GM12878 (cell line): Measurements from ENCODE around the gene TAPBP. TPM values are rescaled to one million over a fixed set of nuclear protein-coding genes. Genes with fewer than 3 reads are reported as not detected.

Experiments
- BRCA1 ChIP-seq: IDR thresholded peaks from 2 replicates; pipeline ENCODE4 v1.6.1; 2011; ENCODE audit warnings: low read depth, low read length, improper control_type of control experiment
- CHD4 ChIP-seq: fragments of 200-600 bp; sonication (generic); IDR thresholded peaks from 2 replicates; pipeline ENCODE4 v1.6.1; 2016; ENCODE audit warnings: mild to moderate bottlenecking
- CREB1 ChIP-seq: IDR thresholded peaks from 2 replicates; pipeline ENCODE4 v1.6.1; 2012; ENCODE audit warnings: low read depth, mild to moderate bottlenecking, inconsistent platforms
- DPF2 ChIP-seq: fragments of 450-650 bp; IDR thresholded peaks from 2 replicates; pipeline ENCODE4 v1.6.1; 2017; ENCODE audit warnings: mild to moderate bottlenecking
- EGR1 ChIP-seq, 2 experiments: IDR thresholded peaks; 1 replicate in 1 of 2; 2 replicates in 1 of 2; pipeline ENCODE4 v1.6.1; 2011 to 2012; ENCODE audit warnings: low read depth in 2 of 2, low read length in 2 of 2, borderline replicate concordance in 1 of 2, mild to moderate bottlenecking in 1 of 2, moderate library complexity in 1 of 2
- HDAC6 ChIP-seq: fragments of 200-600 bp; sonication (generic); IDR thresholded peaks from one replicate; pipeline ENCODE4 v1.8.0; 2017; ENCODE audit warnings: antibody characterized with exemption; ENCODE audit not compliant: unreplicated experiment
- KAT2A ChIP-seq: conservative IDR thresholded peaks from 2 replicates; pipeline ENCODE4 v1.6.1; 2011; ENCODE audit warnings: low read depth, low read length; ENCODE audit not compliant: control insufficient read depth
- KLF5 ChIP-seq: fragments of 450-650 bp; IDR thresholded peaks from 2 replicates; pipeline ENCODE4 v1.6.1; 2014; ENCODE audit warnings: mild to moderate bottlenecking; ENCODE audit not compliant: partially characterized antibody
- MEF2B ChIP-seq: fragments of 450-650 bp; IDR thresholded peaks from 2 replicates; pipeline ENCODE4 v1.6.1; 2018; ENCODE audit warnings: mild to moderate bottlenecking, moderate library complexity; ENCODE audit not compliant: partially characterized antibody, poor library complexity, severe bottlenecking
- NBN ChIP-seq: fragments of 450-650 bp; IDR thresholded peaks from 2 replicates; pipeline ENCODE4 v1.6.1; 2016
- NR2F1 ChIP-seq: fragments of 450-650 bp; conservative IDR thresholded peaks from 2 replicates; pipeline ENCODE4 v1.6.1; 2017; ENCODE audit warnings: mild to moderate bottlenecking
- POLR2A ChIP-seq: IDR thresholded peaks from 2 replicates; pipeline ENCODE4 v1.6.1; 2011; ENCODE audit warnings: low read depth, mild to moderate bottlenecking, low read length
- SMC3 ChIP-seq: IDR thresholded peaks from 2 replicates; pipeline ENCODE4 v1.6.1; 2011; ENCODE audit warnings: low read length, improper control_type of control experiment, borderline replicate concordance
- TAF1 ChIP-seq: IDR thresholded peaks from 2 replicates; pipeline ENCODE4 v1.6.1; 2011; ENCODE audit warnings: mild to moderate bottlenecking, low read depth, low read length, borderline replicate concordance
- YY1 ChIP-seq: IDR thresholded peaks from 2 replicates; pipeline ENCODE4 v1.6.1; 2011; ENCODE audit warnings: low read depth, mild to moderate bottlenecking, low read length
- ZNF274 ChIP-seq: IDR thresholded peaks from one replicate; pipeline ENCODE4 v1.8.0; 2011; ENCODE audit not compliant: insufficient read length, insufficient read depth
- ZNF622 ChIP-seq: fragments of 450-650 bp; IDR thresholded peaks from 2 replicates; pipeline ENCODE4 v1.6.1; 2017; ENCODE audit warnings: mild to moderate bottlenecking, inconsistent platforms
- polyA plus RNA-seq, 11 experiments: library from polyadenylated mRNA; depleted of rRNA in 4 of 11; unstranded in 6 of 11; stranded (reverse) in 5 of 11; fragments of >200 nt; fragmentation: Nextera tagmentation in 4 of 11; fragmentation: Illumina TruSeq in 1 of 11; extraction: Ambion mirVana in 4 of 11; extraction: Trizol in 1 of 11; gene quantifications; 1 replicate in 1 of 11; 2 replicates in 10 of 11; pipeline versions ENCODE4 v1.2.1 to v1.2.3, GENCODE V29; 2011 to 2016; ENCODE audit warnings: inconsistent platforms in 2 of 11, missing spikeins in 2 of 11, low read depth in 1 of 11
- total RNA-seq, 4 experiments: library from RNA; depleted of rRNA in 3 of 4; stranded (reverse); fragments of >200 nt in 3 of 4; fragmentation: Illumina TruSeq in 1 of 4; extraction: Trizol in 1 of 4; gene quantifications; 2 replicates each; pipeline versions ENCODE4 v1.2.1 to v1.2.3, GENCODE V29; 2013 to 2021
- TF ChIP-seq, protein P1 (sequence below): fragments of 450-650 bp; IDR thresholded peaks from 2 replicates; pipeline ENCODE4 v1.6.1; 2017; ENCODE audit warnings: mild to moderate bottlenecking, moderate library complexity
- TF ChIP-seq, protein P2 (sequence below): IDR thresholded peaks from 2 replicates; pipeline ENCODE4 v1.6.1; 2011; ENCODE audit warnings: borderline replicate concordance, low read depth, mild to moderate bottlenecking, moderate library complexity, mixed read lengths, low read length; ENCODE audit not compliant: insufficient read depth; ENCODE audit errors: extremely low read length
- TF ChIP-seq, protein P3 (sequence below): fragments of 150-350 bp; IDR thresholded peaks from 2 replicates; pipeline ENCODE4 v1.6.1; 2014; ENCODE audit warnings: mild to moderate bottlenecking, low read depth, low read length
- TF ChIP-seq, protein P4 (sequence below): fragments of 450-650 bp; IDR thresholded peaks from 2 replicates; pipeline ENCODE4 v1.6.1; 2018; ENCODE audit warnings: borderline replicate concordance, mild to moderate bottlenecking; ENCODE audit not compliant: partially characterized antibody

The TAPBP gene
- total and polyA plus RNA-seq, 10 of the 15 experiments (the other 5 are each of a cell fraction or from before 2014, with no cell fraction given), result 14.6 to 210 (median 78.1) TPM

DNA sequence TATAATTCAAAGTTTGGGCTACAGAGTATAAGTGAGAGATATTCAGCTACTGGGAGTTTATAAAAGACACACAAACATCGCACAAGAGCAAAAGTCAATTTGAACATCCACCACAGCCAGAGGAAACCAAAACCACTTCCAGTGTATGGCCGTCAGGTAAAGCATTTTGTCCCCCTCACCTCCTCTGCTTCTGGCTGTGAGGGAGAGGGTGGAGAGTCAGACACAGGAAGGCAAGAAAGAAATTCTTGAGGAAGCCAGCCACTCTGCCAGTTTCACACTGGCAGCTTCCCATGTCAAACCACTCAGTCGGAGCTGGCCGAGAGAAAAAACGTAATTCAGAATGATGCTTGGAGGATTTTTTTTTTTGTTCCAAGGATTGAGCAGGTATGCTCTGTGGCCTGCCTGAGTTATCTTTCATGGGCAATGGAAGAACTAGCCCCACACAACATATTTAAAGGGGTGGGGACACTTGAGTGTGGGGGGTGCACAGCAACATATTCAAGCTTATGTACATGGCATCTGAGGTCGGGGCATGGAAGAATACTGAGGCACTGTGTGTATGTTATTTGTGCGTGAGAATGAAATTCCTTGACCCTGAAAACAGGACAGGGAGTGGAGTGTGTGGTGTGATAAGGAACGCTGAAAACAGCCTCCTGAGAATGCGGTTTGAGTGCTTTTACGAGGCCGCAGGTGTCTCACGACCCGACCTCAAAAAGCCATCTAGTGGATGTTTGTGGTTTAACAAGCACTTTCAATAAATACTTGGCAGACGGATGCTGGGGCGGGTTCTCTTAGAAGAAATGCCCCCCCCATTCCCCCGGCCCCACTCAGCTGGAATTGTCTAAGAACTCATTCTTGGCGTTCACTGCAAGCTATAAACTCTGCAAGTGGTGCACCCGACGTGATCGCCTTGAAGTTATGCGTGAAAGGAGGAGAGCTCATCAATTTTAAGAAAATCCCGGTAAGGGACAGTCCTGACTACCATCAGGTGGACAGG, 31.1 kb upstream of the TAPBP start (continued):
- TF ChIP-seq, protein P1, sequence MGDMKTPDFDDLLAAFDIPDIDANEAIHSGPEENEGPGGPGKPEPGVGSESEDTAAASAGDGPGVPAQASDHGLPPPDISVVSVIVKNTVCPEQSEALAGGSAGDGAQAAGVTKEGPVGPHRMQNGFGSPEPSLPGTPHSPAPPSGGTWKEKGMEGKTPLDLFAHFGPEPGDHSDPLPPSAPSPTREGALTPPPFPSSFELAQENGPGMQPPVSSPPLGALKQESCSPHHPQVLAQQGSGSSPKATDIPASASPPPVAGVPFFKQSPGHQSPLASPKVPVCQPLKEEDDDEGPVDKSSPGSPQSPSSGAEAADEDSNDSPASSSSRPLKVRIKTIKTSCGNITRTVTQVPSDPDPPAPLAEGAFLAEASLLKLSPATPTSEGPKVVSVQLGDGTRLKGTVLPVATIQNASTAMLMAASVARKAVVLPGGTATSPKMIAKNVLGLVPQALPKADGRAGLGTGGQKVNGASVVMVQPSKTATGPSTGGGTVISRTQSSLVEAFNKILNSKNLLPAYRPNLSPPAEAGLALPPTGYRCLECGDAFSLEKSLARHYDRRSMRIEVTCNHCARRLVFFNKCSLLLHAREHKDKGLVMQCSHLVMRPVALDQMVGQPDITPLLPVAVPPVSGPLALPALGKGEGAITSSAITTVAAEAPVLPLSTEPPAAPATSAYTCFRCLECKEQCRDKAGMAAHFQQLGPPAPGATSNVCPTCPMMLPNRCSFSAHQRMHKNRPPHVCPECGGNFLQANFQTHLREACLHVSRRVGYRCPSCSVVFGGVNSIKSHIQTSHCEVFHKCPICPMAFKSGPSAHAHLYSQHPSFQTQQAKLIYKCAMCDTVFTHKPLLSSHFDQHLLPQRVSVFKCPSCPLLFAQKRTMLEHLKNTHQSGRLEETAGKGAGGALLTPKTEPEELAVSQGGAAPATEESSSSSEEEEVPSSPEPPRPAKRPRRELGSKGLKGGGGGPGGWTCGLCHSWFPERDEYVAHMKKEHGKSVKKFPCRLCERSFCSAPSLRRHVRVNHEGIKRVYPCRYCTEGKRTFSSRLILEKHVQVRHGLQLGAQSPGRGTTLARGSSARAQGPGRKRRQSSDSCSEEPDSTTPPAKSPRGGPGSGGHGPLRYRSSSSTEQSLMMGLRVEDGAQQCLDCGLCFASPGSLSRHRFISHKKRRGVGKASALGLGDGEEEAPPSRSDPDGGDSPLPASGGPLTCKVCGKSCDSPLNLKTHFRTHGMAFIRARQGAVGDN, result no peak
- TF ChIP-seq DPF2 (no peak), ZNF622 (no peak), KLF5 (no peak), CREB1 (0 out of 2 replicates have a peak, but pooled peaks have one; percentile 28), YY1 (0 out of 2 replicates have a peak, but pooled peaks have one; percentile 25), EGR1 (IDR thresholded peaks at IDR 0.05; ENCODE audit: borderline replicate concordance in 1 of 2, low read depth in 2 of 2, low read length in 2 of 2) (no peak), NR2F1 (0 out of 2 replicates have a peak, but pooled peaks have one; percentile 25), HDAC6 (no peak), NBN (peak; percentile 57; the same call in 1 of the 2 replicates), TAF1 (no peak), ZNF274 (no peak), MEF2B (no peak), CHD4 (no peak), SMC3 (peak; percentile 47; the same call in 1 of the 2 replicates), POLR2A (no peak), BRCA1 (no peak), KAT2A (no peak)
- TF ChIP-seq, protein P2, sequence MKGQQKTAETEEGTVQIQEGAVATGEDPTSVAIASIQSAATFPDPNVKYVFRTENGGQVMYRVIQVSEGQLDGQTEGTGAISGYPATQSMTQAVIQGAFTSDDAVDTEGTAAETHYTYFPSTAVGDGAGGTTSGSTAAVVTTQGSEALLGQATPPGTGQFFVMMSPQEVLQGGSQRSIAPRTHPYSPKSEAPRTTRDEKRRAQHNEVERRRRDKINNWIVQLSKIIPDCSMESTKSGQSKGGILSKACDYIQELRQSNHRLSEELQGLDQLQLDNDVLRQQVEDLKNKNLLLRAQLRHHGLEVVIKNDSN, result no peak
- TF ChIP-seq, protein P3, sequence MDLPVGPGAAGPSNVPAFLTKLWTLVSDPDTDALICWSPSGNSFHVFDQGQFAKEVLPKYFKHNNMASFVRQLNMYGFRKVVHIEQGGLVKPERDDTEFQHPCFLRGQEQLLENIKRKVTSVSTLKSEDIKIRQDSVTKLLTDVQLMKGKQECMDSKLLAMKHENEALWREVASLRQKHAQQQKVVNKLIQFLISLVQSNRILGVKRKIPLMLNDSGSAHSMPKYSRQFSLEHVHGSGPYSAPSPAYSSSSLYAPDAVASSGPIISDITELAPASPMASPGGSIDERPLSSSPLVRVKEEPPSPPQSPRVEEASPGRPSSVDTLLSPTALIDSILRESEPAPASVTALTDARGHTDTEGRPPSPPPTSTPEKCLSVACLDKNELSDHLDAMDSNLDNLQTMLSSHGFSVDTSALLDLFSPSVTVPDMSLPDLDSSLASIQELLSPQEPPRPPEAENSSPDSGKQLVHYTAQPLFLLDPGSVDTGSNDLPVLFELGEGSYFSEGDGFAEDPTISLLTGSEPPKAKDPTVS, result no peak
- TF ChIP-seq, protein P4, sequence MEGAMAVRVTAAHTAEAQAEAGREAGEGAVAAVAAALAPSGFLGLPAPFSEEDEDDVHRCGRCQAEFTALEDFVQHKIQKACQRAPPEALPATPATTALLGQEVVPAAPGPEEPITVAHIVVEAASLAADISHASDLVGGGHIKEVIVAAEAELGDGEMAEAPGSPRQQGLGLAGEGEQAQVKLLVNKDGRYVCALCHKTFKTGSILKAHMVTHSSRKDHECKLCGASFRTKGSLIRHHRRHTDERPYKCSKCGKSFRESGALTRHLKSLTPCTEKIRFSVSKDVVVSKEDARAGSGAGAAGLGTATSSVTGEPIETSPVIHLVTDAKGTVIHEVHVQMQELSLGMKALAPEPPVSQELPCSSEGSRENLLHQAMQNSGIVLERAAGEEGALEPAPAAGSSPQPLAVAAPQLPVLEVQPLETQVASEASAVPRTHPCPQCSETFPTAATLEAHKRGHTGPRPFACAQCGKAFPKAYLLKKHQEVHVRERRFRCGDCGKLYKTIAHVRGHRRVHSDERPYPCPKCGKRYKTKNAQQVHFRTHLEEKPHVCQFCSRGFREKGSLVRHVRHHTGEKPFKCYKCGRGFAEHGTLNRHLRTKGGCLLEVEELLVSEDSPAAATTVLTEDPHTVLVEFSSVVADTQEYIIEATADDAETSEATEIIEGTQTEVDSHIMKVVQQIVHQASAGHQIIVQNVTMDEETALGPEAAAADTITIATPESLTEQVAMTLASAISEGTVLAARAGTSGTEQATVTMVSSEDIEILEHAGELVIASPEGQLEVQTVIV, result no peak
